HepG2 (cell line): ENCODE results near the gene INPP4B.

Source experiments
- AFF4 ChIP-seq: sonication (generic); formaldehyde crosslinking; IDR thresholded peaks from 2 replicates; pipeline ENCODE4 v1.4.0; 2020; ENCODE audit warnings: missing genetic modification reagents
- CBFB ChIP-seq: sonication (generic); formaldehyde crosslinking; IDR thresholded peaks from 2 replicates; pipeline ENCODE4 v1.4.0; 2020; ENCODE audit warnings: missing genetic modification reagents
- CTCF ChIP-seq: sonication (generic); formaldehyde crosslinking; IDR thresholded peaks from 2 replicates; pipeline ENCODE4 v1.5.0; 2020; ENCODE audit warnings: mild to moderate bottlenecking, missing genetic modification reagents, moderate library complexity
- GLI4 ChIP-seq: sonication (generic); formaldehyde crosslinking; IDR thresholded peaks from 2 replicates; pipeline ENCODE4 v1.5.1; 2020; ENCODE audit warnings: missing genetic modification reagents, mild to moderate bottlenecking, moderate library complexity, borderline replicate concordance
- JUNB ChIP-seq: sonication (generic); formaldehyde crosslinking; IDR thresholded peaks from 2 replicates; pipeline ENCODE4 v1.8.0; 2022; ENCODE audit warnings: missing genetic modification reagents, mild to moderate bottlenecking, borderline replicate concordance
- MAFF ChIP-seq: IDR thresholded peaks from 2 replicates; pipeline ENCODE4 v1.6.1; 2011; ENCODE audit warnings: low read depth, low read length, improper control_type of control experiment
- MAFK ChIP-seq, 2 experiments: IDR thresholded peaks in 1 of 2; conservative IDR thresholded peaks in 1 of 2; 2 replicates each; pipeline ENCODE4 v1.6.1; 2011; ENCODE audit warnings: improper control_type of control experiment in 2 of 2, low read length in 2 of 2
- POLR2A ChIP-seq, 2 experiments: IDR thresholded peaks; 2 replicates each; pipeline ENCODE4 v1.6.1; 2011; ENCODE audit warnings: low read depth in 2 of 2, low read length in 2 of 2, mild to moderate bottlenecking in 1 of 2, moderate library complexity in 1 of 2; ENCODE audit not compliant: insufficient read depth in 1 of 2
- REST ChIP-seq, 2 experiments: IDR thresholded peaks; 2 replicates each; pipeline ENCODE4 v1.6.1; 2011 to 2012; ENCODE audit warnings: low read length in 2 of 2, borderline replicate concordance in 1 of 2, low read depth in 1 of 2, mild to moderate bottlenecking in 1 of 2, moderate library complexity in 1 of 2
- TBL1XR1 ChIP-seq: fragments of 150-350 bp; IDR thresholded peaks from 2 replicates; pipeline ENCODE4 v1.6.1; 2014; ENCODE audit warnings: borderline replicate concordance, low read length; ENCODE audit not compliant: partially characterized antibody
- ZNF382 ChIP-seq: sonication (generic); formaldehyde crosslinking; IDR thresholded peaks from 2 replicates; pipeline ENCODE4 v1.5.0; 2020; ENCODE audit warnings: missing genetic modification reagents, mild to moderate bottlenecking, borderline replicate concordance
- ZNF792 ChIP-seq: IDR thresholded peaks from 2 replicates; pipeline ENCODE4 v1.6.1; 2016
- ZSCAN29 ChIP-seq: sonication (generic); formaldehyde crosslinking; conservative IDR thresholded peaks from 2 replicates; pipeline ENCODE4 v1.4.0; 2020; ENCODE audit warnings: mild to moderate bottlenecking, missing genetic modification reagents

DNA sequence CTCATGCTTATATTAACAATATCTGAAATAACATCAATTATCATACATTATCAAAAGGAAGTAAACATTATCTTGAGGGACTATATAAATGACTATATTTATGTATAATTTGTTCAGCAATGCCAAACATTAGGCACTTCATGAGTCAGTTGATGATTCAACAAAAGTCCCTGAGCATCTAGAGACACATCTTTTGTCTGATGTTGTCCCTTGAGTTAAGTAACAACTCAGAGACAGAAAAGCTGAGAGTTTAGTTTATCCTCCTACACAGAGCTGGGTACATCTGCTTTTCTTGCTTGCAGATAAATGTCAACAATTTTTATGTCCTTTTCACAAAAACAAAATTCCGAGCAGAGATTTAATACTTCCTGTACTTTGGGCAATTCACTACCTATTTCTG is 311.1 kb downstream of the INPP4B start:
- TF ChIP-seq AFF4 (CRISPR knock-in tag) = no peak
- no peak for TF ChIP-seq CTCF (CRISPR knock-in tag)
- TF ChIP-seq MAFK (conservative IDR thresholded peaks at IDR 0.05 in 1 of 2, IDR thresholded peaks at IDR 0.05 in 1 of 2; ENCODE audit: low read length in 2 of 2) = no peak
- no peak for TF ChIP-seq REST (IDR thresholded peaks at IDR 0.05; ENCODE audit: borderline replicate concordance in 1 of 2, low read depth in 1 of 2, low read length in 2 of 2)
- TF ChIP-seq JUNB (CRISPR knock-in tag) = no peak
- no peak for TF ChIP-seq ZNF792 (CRISPR knock-in tag)
- TF ChIP-seq GLI4 (CRISPR knock-in tag) = no peak
- TF ChIP-seq ZNF382 (CRISPR knock-in tag) = no peak
- TF ChIP-seq CBFB = no peak
- no peak for TF ChIP-seq ZSCAN29 (CRISPR knock-in tag)
- TF ChIP-seq MAFF = no peak
- no peak for TF ChIP-seq POLR2A (IDR thresholded peaks at IDR 0.05; ENCODE audit: insufficient read depth in 1 of 2, low read depth in 2 of 2, low read length in 2 of 2)
- TF ChIP-seq TBL1XR1 = no peak
